Measurements from ENCODE around the gene GLI2. TPM values are rescaled to one million over a fixed set of nuclear protein-coding genes. Genes with fewer than 3 reads are reported as not detected.

GLI2 gene
- total and polyA plus RNA-seq, 2 experiments from 2014 or later: 53.6 to 57.0 TPM

- TF ChIP-seq JUNB (IDR thresholded peaks at IDR 0.05; ENCODE audit: unreplicated experiment) (no peak), REST (IDR thresholded peaks at IDR 0.05; ENCODE audit: unreplicated experiment) (no peak), ZNF331 (CRISPR knock-in tag; IDR thresholded peaks at IDR 0.05; ENCODE audit: low read depth) (no peak), ETS1 (IDR thresholded peaks at IDR 0.05) (no peak), CTCF (conservative IDR thresholded peaks at IDR 0.05; ENCODE audit: low read depth in 2 of 2) (no peak), EZH2phosphoT487 (IDR thresholded peaks at IDR 0.05; ENCODE audit: unreplicated experiment) (no peak)
Observed at GRCh38 chr2:120702061-120702460, 33.6 kb upstream of the GLI2 start (continued).

- peaks cover 40% of the 10 kb centered on the region for H3K4me1 ChIP-seq (ENCODE audit: insufficient read depth)
- no peak overlapping the region for H3K27ac Mint-ChIP-seq
- H3K36me3 ChIP-seq (ENCODE audit: insufficient read depth): no peaks in the 10 kb centered on the region
- no peak overlapping the region for H2AFZ ChIP-seq
- H3K27me3 ChIP-seq (ENCODE audit: insufficient read depth): peaks cover 15% of the 10 kb centered on the region; the same call in 1 of the 2 replicates
- no peaks in the 10 kb centered on the region for H3K9me2 ChIP-seq (ENCODE audit: insufficient read depth)
- no peak overlapping the region for H3K4me2 ChIP-seq
- H3K4me3 Mint-ChIP-seq: no peak overlapping the region
- no peaks in the 10 kb centered on the region for H3K9me3 Mint-ChIP-seq
- no peaks in the 10 kb centered on the region for H4K20me1 ChIP-seq (replicated peaks; ENCODE audit: insufficient read depth)
- H3F3A ChIP-seq (replicated peaks; ENCODE audit: low read depth): 0 out of 2 replicates have a peak, but pooled peaks cover 4% of the 10 kb centered on the region
- H3K4me1 Mint-ChIP-seq: peaks cover 65% of the 10 kb centered on the region
- no peaks in the 10 kb centered on the region for H3K79me2 ChIP-seq (replicated peaks; ENCODE audit: insufficient read depth)
- no peak overlapping the region for H3K4me3 ChIP-seq
- no peak overlapping the region for H3K27ac ChIP-seq (ENCODE audit: low read depth)
- H3K36me3 Mint-ChIP-seq (ENCODE audit: low read depth): no peaks in the 10 kb centered on the region
- no peak for DNase-seq (ENCODE audit: low spot score)
- peaks cover 26% of the 10 kb centered on the region for H3K27me3 Mint-ChIP-seq (ENCODE audit: insufficient read depth, low read depth, poor library complexity)
- no peak for ATAC-seq
- TF ChIP-seq REST (IDR thresholded peaks at IDR 0.05; ENCODE audit: unreplicated experiment) (no peak), JUNB (IDR thresholded peaks at IDR 0.05; ENCODE audit: unreplicated experiment) (no peak), EZH2 (IDR thresholded peaks at IDR 0.05; ENCODE audit: low read depth, unreplicated experiment) (no peak), ZNF462 (CRISPR knock-in tag; IDR thresholded peaks at IDR 0.05) (no peak)
Observed at GRCh38 chr2:120702801-120703200, 32.9 kb upstream of the GLI2 start.
